GM12892 (cell line): ENCODE measurements around the gene NOP56.

ENCODE experiments used
- POLR2A ChIP-seq: IDR thresholded peaks from 2 replicates; pipeline ENCODE4 v1.6.1; 2011; ENCODE audit warnings: low read depth, low read length, control low read depth
- POLR2AphosphoS5 ChIP-seq: IDR thresholded peaks from 2 replicates; pipeline ENCODE4 v1.6.1; 2011; ENCODE audit warnings: low read depth, low read length, control low read depth
- TAF1 ChIP-seq: IDR thresholded peaks from 2 replicates; pipeline ENCODE4 v1.6.1; 2011; ENCODE audit warnings: low read depth, mild to moderate bottlenecking, control low read depth, low read length, borderline replicate concordance

GRCh38 chr20:2695206-2695983 lies 43.0 kb downstream of the NOP56 start:
- TF ChIP-seq POLR2A (no peak), POLR2AphosphoS5 (no peak), TAF1 (no peak)
